ENCODE results near the gene GAS7.

The GAS7 gene

GRCh38 chr17:10198509-10199249 is at the start of gene GAS7:
Gene GAS7, minus strand, starts transcription at chr17:10198606.
- peak; percentile 43 for DNase-seq (ENCODE audit: low spot score)

DNA sequence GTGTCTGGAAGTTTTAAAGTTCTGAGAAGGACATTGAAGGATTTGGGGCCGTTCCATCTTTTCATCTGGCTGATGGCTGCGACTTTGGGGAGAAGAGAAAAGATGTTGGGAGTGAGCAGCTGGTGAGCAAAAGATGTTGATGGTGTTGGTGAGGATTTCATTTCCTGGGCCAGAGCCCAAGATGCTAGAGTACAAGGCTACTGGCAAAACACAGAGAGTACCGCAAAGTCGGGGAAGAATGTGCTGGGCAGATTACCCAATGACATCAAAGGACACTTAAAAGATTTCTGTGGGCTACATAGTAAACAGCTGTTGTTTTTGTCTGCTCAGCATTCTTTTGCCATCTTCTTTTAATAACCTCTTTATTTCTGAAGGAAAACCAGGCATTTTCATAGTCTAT is 49.4 kb upstream of the GAS7 start:
- no peak for DNase-seq (ENCODE audit: low spot score)

DNA sequence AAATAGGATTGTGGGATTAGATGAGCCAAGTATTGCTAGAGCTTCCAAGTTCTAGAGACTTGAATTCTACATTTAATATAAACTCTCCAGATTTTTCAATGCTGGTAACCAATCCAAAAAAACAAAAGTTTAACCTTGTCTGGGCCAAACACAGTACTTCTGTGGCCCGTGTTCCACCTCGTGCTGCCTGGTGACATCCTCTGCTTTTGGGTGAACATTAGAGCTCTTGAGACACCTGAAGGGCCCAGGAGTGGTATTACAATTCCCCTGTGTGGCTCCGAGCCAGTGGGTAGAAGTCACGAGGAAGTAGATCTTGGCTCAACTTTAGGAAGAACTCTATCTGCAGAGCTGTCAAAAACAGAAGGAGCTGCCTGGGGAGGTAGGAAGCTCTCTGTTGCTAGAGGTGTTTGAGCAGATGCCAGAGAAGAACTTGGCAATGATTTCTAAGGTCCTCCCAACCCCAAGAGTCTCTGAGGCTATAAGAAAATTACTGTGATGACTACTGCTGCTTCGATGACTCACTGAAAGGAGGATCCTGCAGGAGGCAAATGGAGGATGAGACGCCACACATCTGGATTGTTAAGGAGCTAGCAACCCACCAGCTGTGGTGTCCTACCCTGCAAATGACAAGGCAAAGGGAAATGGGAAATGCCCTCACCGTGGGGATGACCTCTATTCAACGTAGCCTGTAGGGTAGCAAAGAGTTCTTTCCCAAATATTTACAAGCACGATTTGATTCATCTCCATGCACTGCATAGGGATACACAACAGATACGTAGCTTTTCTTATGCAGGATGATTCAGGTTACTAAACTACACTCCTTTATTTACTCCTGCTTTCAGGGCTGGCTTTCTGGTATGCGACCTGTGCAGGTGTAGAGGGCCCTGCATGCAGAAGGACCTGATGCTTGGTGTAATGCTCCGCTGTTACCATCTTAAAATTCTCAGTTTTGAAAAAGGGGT is 45.8 kb upstream of the GAS7 start:
- no peak for DNase-seq (ENCODE audit: low spot score)

- no peak for DNase-seq (ENCODE audit: low spot score)
Measured at GRCh38 chr17:10241781-10242180, 43.4 kb upstream of the GAS7 start.

DNA sequence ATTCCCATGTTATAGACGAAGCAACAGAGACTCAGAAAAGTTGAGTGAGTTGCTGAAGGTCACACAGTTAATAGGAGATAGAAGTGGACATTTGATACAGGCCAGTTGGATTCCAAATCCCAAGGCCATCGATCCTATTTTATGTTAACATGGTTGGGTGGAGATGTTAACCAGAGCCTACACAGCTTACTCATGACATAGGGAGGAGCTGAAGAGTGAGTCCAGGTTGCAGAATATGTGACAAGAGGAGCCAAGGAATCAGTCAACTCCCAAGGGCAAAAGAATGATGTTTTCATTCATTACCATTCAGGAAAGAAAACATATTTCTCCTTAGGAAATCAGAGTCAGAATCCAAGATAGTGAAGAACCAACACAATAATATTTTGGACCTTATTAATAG is 40.3 kb upstream of the GAS7 start:
- no peak for DNase-seq (ENCODE audit: low spot score)

DNA sequence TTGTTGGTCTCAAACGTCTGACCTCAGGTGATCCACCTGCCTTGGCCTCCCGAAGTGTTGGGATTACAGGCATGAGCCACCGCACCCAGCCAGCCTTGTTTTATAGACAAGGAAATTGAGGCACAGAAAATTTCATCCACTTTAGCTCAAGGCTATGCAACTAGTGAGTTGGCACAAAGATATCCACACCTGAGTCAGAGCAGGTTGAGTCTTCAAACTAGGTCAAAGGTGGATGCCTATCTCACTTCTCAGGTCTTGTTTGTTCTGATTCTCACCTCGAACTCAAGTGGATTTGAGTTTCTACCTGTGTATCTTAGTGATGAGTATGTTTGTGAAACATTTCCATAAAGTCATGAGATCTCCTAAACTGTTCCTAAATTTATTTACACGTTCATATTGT is 35.6 kb upstream of the GAS7 start:
- DNase-seq (ENCODE audit: low spot score) = no peak

- DNase-seq (ENCODE audit: low spot score) = no peak
Measured at GRCh38 chr17:10233161-10233560, 34.8 kb upstream of the GAS7 start.

- no peak for DNase-seq (ENCODE audit: low spot score)
Measured at GRCh38 chr17:10229181-10229580, 30.8 kb upstream of the GAS7 start.

DNA sequence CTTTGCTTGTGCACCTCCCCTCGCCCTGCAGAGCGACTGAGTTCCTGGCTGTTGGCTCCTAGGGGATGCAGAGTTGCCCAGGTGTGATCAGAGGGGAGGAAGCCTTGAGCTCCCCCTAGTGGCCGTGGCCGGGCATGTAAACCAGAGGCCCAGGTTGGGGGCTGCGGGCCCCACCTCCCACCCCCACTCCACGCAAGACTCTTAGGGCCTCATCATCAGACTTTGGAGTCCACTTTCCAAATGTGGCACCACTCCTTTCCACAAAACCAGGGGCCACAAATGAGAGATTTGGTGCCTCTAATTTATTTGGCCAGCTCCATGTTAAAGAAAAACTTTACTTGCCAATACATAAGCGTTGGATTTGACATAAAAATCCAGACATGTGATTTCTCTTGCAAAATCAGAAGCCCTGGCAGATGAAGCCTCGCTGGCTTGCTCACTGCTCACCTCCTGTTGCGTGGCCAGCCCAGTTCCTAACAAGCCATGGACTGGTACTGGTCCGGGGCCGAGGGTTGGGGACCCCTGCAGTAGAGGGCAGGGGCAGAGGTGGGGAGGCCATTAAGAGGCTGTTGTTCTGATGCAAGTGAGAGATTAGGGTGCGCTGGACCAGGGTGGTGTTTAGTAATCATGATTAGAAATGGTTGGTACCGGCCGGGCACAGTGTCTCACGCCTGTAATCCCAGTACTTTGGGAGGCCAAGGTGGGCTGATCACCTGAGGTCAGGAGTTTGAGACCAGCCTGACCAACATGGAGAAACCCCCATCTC is 28.7 kb upstream of the GAS7 start:
- peak; percentile 33 for DNase-seq (ENCODE audit: low spot score)

GRCh38 chr17:10224582-10225195 is 26.3 kb upstream of the GAS7 start:
- DNase-seq (ENCODE audit: low spot score) = no peak

DNA sequence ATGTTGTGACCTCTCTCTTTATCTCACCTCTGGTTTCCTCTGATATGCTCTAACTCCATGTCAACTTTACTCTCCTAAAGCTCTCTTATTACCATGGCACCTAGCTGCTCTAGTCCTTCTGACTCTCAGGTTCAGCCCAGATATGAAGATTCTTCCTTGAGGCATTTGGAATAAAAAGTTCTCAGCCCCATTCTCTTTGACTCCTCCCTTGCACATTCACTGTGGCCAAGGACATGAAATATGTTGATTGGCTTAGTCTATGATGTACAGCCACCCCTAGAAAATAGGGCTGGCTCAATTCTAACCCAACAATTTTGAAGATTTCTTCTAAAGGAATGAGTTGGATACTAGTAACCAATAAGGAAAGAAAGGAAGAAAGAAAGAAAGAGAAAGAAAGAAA is 20.8 kb upstream of the GAS7 start:
- DNase-seq (ENCODE audit: low spot score) = no peak

- DNase-seq (ENCODE audit: low spot score) = no peak
Measured at GRCh38 chr17:10217916-10218315, 19.5 kb upstream of the GAS7 start.

GRCh38 chr17:10216213-10216938 is 18.0 kb upstream of the GAS7 start:
- no peak for DNase-seq (ENCODE audit: low spot score)

DNA sequence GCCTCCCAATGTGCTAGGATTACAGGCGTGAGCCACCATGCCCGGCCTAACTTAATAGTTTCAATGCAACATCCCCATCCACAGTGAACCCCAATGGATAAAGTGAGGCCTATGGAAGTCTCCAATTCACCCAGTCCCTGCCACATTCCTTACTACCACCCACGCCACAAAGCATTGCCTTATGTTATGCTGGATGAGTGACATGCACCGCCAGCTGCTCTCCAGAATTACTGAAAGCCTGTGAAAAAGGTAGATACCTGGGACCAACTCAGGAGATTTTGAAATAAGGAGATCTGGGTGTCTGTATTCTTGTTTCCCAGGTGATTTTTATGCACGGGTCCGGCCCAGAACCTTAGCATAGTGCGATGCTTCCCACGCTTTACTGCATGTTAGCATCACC is 16.9 kb upstream of the GAS7 start:
- no peak for DNase-seq (ENCODE audit: low spot score)

DNA sequence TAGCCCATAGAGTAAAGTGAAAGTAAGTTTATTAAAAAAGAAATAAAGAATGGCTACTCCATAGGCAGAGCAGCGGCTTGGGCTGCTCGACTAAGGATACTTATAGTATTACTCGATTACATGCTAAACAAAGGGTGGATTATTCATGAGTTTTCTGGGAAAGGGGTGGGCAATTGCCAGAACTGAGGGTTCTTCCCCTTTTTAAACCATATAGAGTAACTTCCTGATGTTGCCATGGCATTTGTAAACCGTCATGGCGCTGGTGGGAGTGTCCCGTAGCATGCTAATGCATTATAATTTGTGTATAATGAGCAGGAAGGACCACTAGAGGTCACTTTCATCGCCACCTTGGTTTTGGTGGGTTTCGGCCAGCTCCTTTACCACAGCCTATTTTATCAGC is 13.3 kb upstream of the GAS7 start:
- DNase-seq (ENCODE audit: low spot score) = no peak

DNA sequence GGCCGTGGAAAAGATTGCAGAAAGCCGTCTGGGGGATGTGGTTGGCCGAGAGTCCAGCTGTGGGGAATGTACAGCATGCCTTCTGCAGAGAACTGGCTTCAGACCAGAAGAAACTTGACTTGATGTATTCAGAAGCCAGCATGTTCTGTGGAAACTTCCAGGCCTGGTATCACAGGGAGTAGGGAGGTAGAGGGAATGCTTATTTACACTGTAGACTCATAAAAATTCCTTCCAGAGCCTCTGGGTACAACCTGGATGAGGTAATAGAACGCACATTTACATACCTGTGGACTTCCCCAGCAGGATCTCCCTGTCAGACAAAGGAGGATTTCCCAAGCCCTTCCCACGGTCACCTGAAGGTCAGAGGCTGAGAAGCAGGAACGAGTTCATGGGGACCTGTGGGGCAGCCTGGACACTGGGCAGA is 11.8 kb upstream of the GAS7 start:
- no peak for DNase-seq (ENCODE audit: low spot score)

GRCh38 chr17:10208604-10209193 is 10.3 kb upstream of the GAS7 start:
- no peak for DNase-seq (ENCODE audit: low spot score)

DNA sequence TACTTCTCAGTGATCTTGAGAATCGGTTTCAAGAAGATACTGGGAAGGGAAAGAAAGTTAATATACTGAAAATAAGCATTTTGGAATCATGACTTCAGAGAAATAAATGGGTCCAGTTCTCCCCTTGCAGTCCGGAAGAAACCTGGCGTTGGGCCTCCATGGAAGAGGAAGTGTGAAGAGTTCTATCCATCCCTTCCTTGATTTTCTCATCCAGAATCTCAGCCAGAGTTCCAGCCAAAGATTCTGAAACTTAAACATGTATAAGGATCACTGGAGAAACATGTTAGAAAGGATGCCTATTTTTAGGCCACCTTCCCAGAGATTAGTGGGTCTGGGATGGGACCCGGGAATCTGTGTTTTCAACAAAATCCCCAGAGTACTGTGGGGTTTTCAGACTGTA is 8.7 kb upstream of the GAS7 start:
- no peak for DNase-seq (ENCODE audit: low spot score)

GRCh38 chr17:10205549-10206185 is 7.3 kb upstream of the GAS7 start:
- no peak for DNase-seq (ENCODE audit: low spot score)

DNA sequence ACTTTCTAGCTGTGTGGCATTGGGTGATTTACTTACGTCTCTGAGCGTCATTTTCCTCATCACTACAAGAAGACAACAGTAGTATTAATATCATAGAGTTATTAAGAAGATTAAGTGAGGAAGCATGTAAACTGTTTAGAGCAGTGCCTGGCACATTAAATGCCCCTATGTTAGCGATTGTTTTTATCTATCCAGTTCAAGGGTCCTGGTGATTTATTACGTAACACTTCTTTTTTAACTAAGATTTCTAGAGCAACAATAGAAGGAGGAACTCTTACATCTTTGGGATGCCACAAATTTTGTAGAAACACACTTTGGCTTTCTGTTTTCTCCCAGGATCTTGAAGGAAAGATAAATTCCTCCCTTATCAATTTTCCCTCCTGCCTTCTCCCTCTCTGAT is 3.3 kb upstream of the GAS7 start:
- DNase-seq (ENCODE audit: low spot score) = no peak

All from CD4-positive, alpha-beta T cell treated with Interleukin-2 at 100 ng/mL for 4 hours (primary cell).